ENCODE measurements around the gene KIF1A.

Gene KIF1A

GRCh38 chr2:240672701-240673190 lies 147.3 kb downstream of the KIF1A start:
- Histone ChIP-seq H3K4me3 (ENCODE audit: low read length) (no peak overlapping the region), H3K4me1 (ENCODE audit: low read length) (no peaks in the 10 kb centered on the region), H2AFZ (ENCODE audit: low read length) (no peak overlapping the region), H3K9me2 (replicated peaks; ENCODE audit: insufficient read depth, low read length) (no peaks in the 10 kb centered on the region), H3F3A (ENCODE audit: insufficient read depth, low read length) (no peaks in the 10 kb centered on the region), H3K9ac (ENCODE audit: low read length) (no peak overlapping the region), H4K20me1 (ENCODE audit: insufficient read depth, low read length) (no peaks in the 10 kb centered on the region), H3K4me2 (ENCODE audit: low read depth, low read length) (no peak overlapping the region), H3K27ac (ENCODE audit: low read length) (no peak overlapping the region), H3K27me3 (replicated peaks; ENCODE audit: insufficient read depth, low read length) (peaks cover 36% of the 10 kb centered on the region), H3K79me2 (ENCODE audit: low read length) (no peaks in the 10 kb centered on the region), H3K9me3 (replicated peaks; ENCODE audit: insufficient read depth, low read length) (no peaks in the 10 kb centered on the region), H3K36me3 (replicated peaks; ENCODE audit: insufficient read depth, low read length) (no peaks in the 10 kb centered on the region)
- no peak for DNase-seq
- TF ChIP-seq CTCF (IDR thresholded peaks at IDR 0.05; ENCODE audit: low read length): no peak

- no peaks in the 10 kb centered on the region for H3K36me3 ChIP-seq (replicated peaks; ENCODE audit: insufficient read depth, low read length)
- H3F3A ChIP-seq (ENCODE audit: insufficient read depth, low read length): no peaks in the 10 kb centered on the region
- DNase-seq: no peak
- H3K9ac ChIP-seq (ENCODE audit: low read length): no peak overlapping the region
- no peaks in the 10 kb centered on the region for H3K9me2 ChIP-seq (replicated peaks; ENCODE audit: insufficient read depth, low read length)
- H4K20me1 ChIP-seq (ENCODE audit: insufficient read depth, low read length): no peaks in the 10 kb centered on the region
- no peaks in the 10 kb centered on the region for H3K9me3 ChIP-seq (replicated peaks; ENCODE audit: insufficient read depth, low read length)
- no peaks in the 10 kb centered on the region for H3K79me2 ChIP-seq (ENCODE audit: low read length)
- H3K4me2 ChIP-seq (ENCODE audit: low read depth, low read length): no peak overlapping the region
- no peak overlapping the region for H2AFZ ChIP-seq (ENCODE audit: low read length)
- no peaks in the 10 kb centered on the region for H3K4me1 ChIP-seq (ENCODE audit: low read length)
- H3K27me3 ChIP-seq (replicated peaks; ENCODE audit: insufficient read depth, low read length): peaks cover 41% of the 10 kb centered on the region
- TF ChIP-seq EZH2 (optimal IDR thresholded peaks at IDR 0.05; ENCODE audit: low read depth, low read length) (no peak), EZH2phosphoT487 (IDR thresholded peaks at IDR 0.05; ENCODE audit: low read length) (no peak), CTCF (IDR thresholded peaks at IDR 0.05; ENCODE audit: low read length) (no peak)
- no peak overlapping the region for H3K4me3 ChIP-seq (ENCODE audit: low read length)
- no peak overlapping the region for H3K27ac ChIP-seq (ENCODE audit: low read length)
Observed at GRCh38 chr2:240672076-240672700, 147.8 kb downstream of the KIF1A start.

- Histone ChIP-seq H3K36me3 (replicated peaks; ENCODE audit: insufficient read depth, low read length) (no peaks in the 10 kb centered on the region), H3K9me2 (replicated peaks; ENCODE audit: insufficient read depth, low read length) (no peaks in the 10 kb centered on the region), H3K9ac (ENCODE audit: low read length) (no peak overlapping the region), H3F3A (ENCODE audit: insufficient read depth, low read length) (no peaks in the 10 kb centered on the region), H3K27ac (ENCODE audit: low read length) (no peak overlapping the region), H3K9me3 (replicated peaks; ENCODE audit: insufficient read depth, low read length) (no peaks in the 10 kb centered on the region), H2AFZ (ENCODE audit: low read length) (no peak overlapping the region), H3K4me1 (ENCODE audit: low read length) (no peaks in the 10 kb centered on the region), H3K4me2 (ENCODE audit: low read depth, low read length) (no peak overlapping the region), H3K27me3 (replicated peaks; ENCODE audit: insufficient read depth, low read length) (peaks cover 53% of the 10 kb centered on the region), H3K79me2 (ENCODE audit: low read length) (no peaks in the 10 kb centered on the region), H4K20me1 (ENCODE audit: insufficient read depth, low read length) (no peaks in the 10 kb centered on the region), H3K4me3 (ENCODE audit: low read length) (no peak overlapping the region)
- TF ChIP-seq EZH2 (optimal IDR thresholded peaks at IDR 0.05; ENCODE audit: low read depth, low read length) (no peak), EZH2phosphoT487 (IDR thresholded peaks at IDR 0.05; ENCODE audit: low read length) (no peak), CTCF (IDR thresholded peaks at IDR 0.05; ENCODE audit: low read length) (no peak)
- no peak for DNase-seq
Observed at GRCh38 chr2:240670950-240671349, 149.1 kb downstream of the KIF1A start.

Data from MM.1S (cell line).